ENCODE data around the gene PPP1R16B.
A peak's percentile ranks its signal among the peaks of the same experiment; 100 is the strongest.

Gene PPP1R16B

DNA sequence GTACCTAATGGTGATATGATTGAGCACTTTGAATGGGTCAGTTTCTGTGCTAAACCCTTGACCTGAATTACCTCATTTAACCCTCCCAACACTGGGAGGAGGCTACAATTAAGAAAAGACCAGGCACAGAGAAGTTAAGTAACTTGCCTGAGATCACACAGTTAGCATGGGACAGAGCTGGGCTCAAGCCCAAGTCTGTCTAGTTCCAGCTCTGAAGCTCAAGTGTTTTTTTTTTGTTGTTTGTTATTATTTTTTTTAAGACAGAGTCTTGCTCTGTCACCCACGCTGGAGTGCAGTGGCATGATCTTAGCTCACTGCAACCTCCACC, 124.7 kb downstream of the PPP1R16B start:
- Histone ChIP-seq H3K4me2 (ENCODE audit: low read length) (peak overlapping the region; percentile 86), H3K36me3 (ENCODE audit: insufficient read depth, low read length) (peaks cover 26% of the 10 kb centered on the region; the same call in 1 of the 2 replicates), H3K9me3 (ENCODE audit: low read length) (no peaks in the 10 kb centered on the region), H3K79me2 (ENCODE audit: insufficient read depth, low read length) (peaks cover 87% of the 10 kb centered on the region), H3F3A (ENCODE audit: insufficient read depth, low read length) (no peaks in the 10 kb centered on the region), H3K27me3 (ENCODE audit: insufficient read depth, low read length) (no peaks in the 10 kb centered on the region), H3K9me2 (ENCODE audit: low read depth, low read length) (no peaks in the 10 kb centered on the region), H3K9ac (ENCODE audit: low read length) (no peak overlapping the region), H3K27ac (ENCODE audit: low read depth, low read length, poor library complexity, severe bottlenecking) (no peak overlapping the region), H3K4me1 (ENCODE audit: insufficient read depth, low read length, severe bottlenecking) (peaks cover 72% of the 10 kb centered on the region), H2AFZ (ENCODE audit: low read length) (no peak overlapping the region), H3K4me3 (ENCODE audit: low read depth, low read length, poor library complexity, severe bottlenecking) (peak overlapping the region; percentile 97), H4K20me1 (ENCODE audit: insufficient read depth, low read length) (no peaks in the 10 kb centered on the region)
- TF ChIP-seq EZH2 (IDR thresholded peaks at IDR 0.05; ENCODE audit: borderline replicate concordance, low read length) = no peak
- TF ChIP-seq, protein P1, sequence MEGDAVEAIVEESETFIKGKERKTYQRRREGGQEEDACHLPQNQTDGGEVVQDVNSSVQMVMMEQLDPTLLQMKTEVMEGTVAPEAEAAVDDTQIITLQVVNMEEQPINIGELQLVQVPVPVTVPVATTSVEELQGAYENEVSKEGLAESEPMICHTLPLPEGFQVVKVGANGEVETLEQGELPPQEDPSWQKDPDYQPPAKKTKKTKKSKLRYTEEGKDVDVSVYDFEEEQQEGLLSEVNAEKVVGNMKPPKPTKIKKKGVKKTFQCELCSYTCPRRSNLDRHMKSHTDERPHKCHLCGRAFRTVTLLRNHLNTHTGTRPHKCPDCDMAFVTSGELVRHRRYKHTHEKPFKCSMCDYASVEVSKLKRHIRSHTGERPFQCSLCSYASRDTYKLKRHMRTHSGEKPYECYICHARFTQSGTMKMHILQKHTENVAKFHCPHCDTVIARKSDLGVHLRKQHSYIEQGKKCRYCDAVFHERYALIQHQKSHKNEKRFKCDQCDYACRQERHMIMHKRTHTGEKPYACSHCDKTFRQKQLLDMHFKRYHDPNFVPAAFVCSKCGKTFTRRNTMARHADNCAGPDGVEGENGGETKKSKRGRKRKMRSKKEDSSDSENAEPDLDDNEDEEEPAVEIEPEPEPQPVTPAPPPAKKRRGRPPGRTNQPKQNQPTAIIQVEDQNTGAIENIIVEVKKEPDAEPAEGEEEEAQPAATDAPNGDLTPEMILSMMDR (IDR thresholded peaks at IDR 0.05; ENCODE audit: low read length) = no peak

DNA sequence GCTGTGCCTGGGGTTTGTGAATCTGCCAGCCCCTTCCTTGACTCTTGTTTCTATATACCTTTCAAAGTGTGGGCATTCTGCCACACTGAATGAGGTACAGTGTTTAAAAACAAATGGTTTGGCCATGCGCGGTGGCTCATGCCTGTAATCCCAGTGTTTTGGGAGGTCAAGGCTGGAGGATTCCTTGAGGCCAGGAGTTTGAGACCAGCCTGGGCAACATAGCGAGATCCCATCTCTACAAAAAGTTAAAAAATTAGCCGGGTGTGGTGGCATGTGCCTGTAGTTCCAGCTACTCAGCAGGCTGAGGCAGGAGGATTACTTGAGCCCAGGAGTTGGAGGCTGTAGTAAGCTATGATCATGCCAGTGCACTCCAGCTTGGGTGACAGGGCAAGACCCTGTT, 126.5 kb downstream of the PPP1R16B start:
- H3K4me3 ChIP-seq (ENCODE audit: low read depth, low read length, poor library complexity, severe bottlenecking) = peak overlapping the region; percentile 27
- H3F3A ChIP-seq (ENCODE audit: insufficient read depth, low read length) = no peaks in the 10 kb centered on the region
- H3K4me2 ChIP-seq (ENCODE audit: low read length) = peak overlapping the region; percentile 55; the same call in 1 of the 2 replicates
- H3K9me2 ChIP-seq (ENCODE audit: low read depth, low read length) = no peaks in the 10 kb centered on the region
- TF ChIP-seq, protein P1 (IDR thresholded peaks at IDR 0.05; ENCODE audit: low read length) = no peak
- TF ChIP-seq EZH2 (IDR thresholded peaks at IDR 0.05; ENCODE audit: borderline replicate concordance, low read length) = no peak
- peak overlapping the region; percentile 4; the same call in 1 of the 2 replicates for H3K9ac ChIP-seq (ENCODE audit: low read length)
- H3K27ac ChIP-seq (ENCODE audit: low read depth, low read length, poor library complexity, severe bottlenecking) = peak overlapping the region; percentile 11
- H3K27me3 ChIP-seq (ENCODE audit: insufficient read depth, low read length) = no peaks in the 10 kb centered on the region
- H3K79me2 ChIP-seq (ENCODE audit: insufficient read depth, low read length) = peaks cover 98% of the 10 kb centered on the region
- no peak overlapping the region for H2AFZ ChIP-seq (ENCODE audit: low read length)
- H3K4me1 ChIP-seq (ENCODE audit: insufficient read depth, low read length, severe bottlenecking) = peaks cover 72% of the 10 kb centered on the region
- H3K9me3 ChIP-seq (ENCODE audit: low read length) = no peaks in the 10 kb centered on the region
- H3K36me3 ChIP-seq (ENCODE audit: insufficient read depth, low read length) = peaks cover 43% of the 10 kb centered on the region
- H4K20me1 ChIP-seq (ENCODE audit: insufficient read depth, low read length) = no peaks in the 10 kb centered on the region

DNA sequence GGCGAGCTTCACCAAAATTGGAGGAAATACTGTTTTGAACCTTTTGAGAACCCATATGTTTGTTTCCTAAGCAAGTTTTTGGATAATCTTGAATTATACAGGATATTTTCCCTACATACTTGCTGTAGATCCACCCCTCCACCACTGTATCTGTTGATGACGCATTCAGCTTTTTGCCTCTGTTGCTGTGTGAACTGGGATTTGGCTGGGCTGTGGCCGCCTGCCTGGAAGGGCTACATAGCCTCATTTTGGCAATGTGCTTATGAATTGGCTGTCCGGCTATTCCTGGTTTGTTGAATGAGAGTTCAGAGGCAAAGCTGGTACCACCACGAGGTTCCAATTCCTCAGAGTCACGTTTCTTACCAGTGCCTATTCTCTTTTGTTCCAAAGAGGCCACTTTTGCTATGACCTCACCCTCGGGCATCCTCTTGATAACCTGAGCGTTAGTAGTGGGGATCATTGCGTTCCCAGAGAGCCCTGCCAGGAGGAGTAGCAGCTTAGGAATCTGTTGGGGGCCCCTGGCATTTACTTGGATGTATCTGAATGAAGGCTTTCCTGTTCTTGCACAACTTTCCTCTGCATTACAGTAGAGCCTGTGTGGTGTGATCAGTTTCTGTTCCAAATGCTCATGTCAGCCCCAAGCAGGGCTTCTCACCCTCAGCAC, 127.1 kb downstream of the PPP1R16B start:
- no peak for TF ChIP-seq EZH2 (IDR thresholded peaks at IDR 0.05; ENCODE audit: borderline replicate concordance, low read length)
- TF ChIP-seq, protein P1 (IDR thresholded peaks at IDR 0.05; ENCODE audit: low read length) = no peak
- Histone ChIP-seq H3K27me3 (ENCODE audit: insufficient read depth, low read length) (no peaks in the 10 kb centered on the region), H3K36me3 (ENCODE audit: insufficient read depth, low read length) (peaks cover 46% of the 10 kb centered on the region), H3K9ac (ENCODE audit: low read length) (peak overlapping the region; percentile 4; the same call in 1 of the 2 replicates), H3K9me2 (ENCODE audit: low read depth, low read length) (no peaks in the 10 kb centered on the region), H3K4me2 (ENCODE audit: low read length) (peak overlapping the region; percentile 55), H3K27ac (ENCODE audit: low read depth, low read length, poor library complexity, severe bottlenecking) (peak overlapping the region; percentile 11), H3F3A (ENCODE audit: insufficient read depth, low read length) (no peaks in the 10 kb centered on the region), H3K79me2 (ENCODE audit: insufficient read depth, low read length) (peaks cover 98% of the 10 kb centered on the region), H2AFZ (ENCODE audit: low read length) (no peak overlapping the region), H3K4me3 (ENCODE audit: low read depth, low read length, poor library complexity, severe bottlenecking) (peak overlapping the region; percentile 27), H3K4me1 (ENCODE audit: insufficient read depth, low read length, severe bottlenecking) (peaks cover 71% of the 10 kb centered on the region), H3K9me3 (ENCODE audit: low read length) (no peaks in the 10 kb centered on the region), H4K20me1 (ENCODE audit: insufficient read depth, low read length) (no peaks in the 10 kb centered on the region)

All from OCI-LY1 (cell line).